Islet precursor cell (in vitro differentiated cells): Measurements from ENCODE around the gene EPC1.
"Not testable (repeated sequence)": the region's sequence is repeated elsewhere in the genome, so short reads cannot be mapped to it uniquely, and the experiment has no call there.

ENCODE experiments used
- DNase-seq: peaks from one replicate; pipeline ENCODE4 v3.0.0-alpha.2; 2018

Gene EPC1

GRCh38 chr10:32367793-32368453, 21.0 kb upstream of the EPC1 start:
- DNase-seq: no peak

GRCh38 chr10:32366588-32366987, 19.6 kb upstream of the EPC1 start:
- no peak for DNase-seq

GRCh38 chr10:32366111-32366510, 19.2 kb upstream of the EPC1 start:
- no peak for DNase-seq

GRCh38 chr10:32365404-32365803, 18.4 kb upstream of the EPC1 start:
- not testable (repeated sequence) for DNase-seq

GRCh38 chr10:32362571-32362970, 15.6 kb upstream of the EPC1 start:
- no peak for DNase-seq

- DNase-seq: no peak
Measured at GRCh38 chr10:32360884-32361283, 13.9 kb upstream of the EPC1 start.

GRCh38 chr10:32360241-32360640, 13.3 kb upstream of the EPC1 start:
- peak; percentile 68 for DNase-seq

- no peak for DNase-seq
Measured at GRCh38 chr10:32357056-32357735, 10.2 kb upstream of the EPC1 start.

GRCh38 chr10:32354690-32355089, 7.7 kb upstream of the EPC1 start:
- DNase-seq: not testable (repeated sequence)

GRCh38 chr10:32350811-32351350, 3.9 kb upstream of the EPC1 start:
- no peak for DNase-seq

- no peak for DNase-seq
Measured at GRCh38 chr10:32349968-32350738, 3.2 kb upstream of the EPC1 start.

GRCh38 chr10:32349199-32349585, 2.2 kb upstream of the EPC1 start:
- DNase-seq: no peak

- no peak for DNase-seq
Measured at GRCh38 chr10:32348297-32349198, 1.6 kb upstream of the EPC1 start.

GRCh38 chr10:32347363-32348022, 535 bp upstream of the EPC1 start:
- no peak for DNase-seq

GRCh38 chr10:32346134-32346550, 816 bp downstream of the EPC1 start:
- peak; percentile 98 for DNase-seq

- no peak for DNase-seq
Measured at GRCh38 chr10:32341596-32341995, 5.4 kb downstream of the EPC1 start.

GRCh38 chr10:32340596-32341180, 6.3 kb downstream of the EPC1 start:
- DNase-seq: no peak

- no peak for DNase-seq
Measured at GRCh38 chr10:32338262-32338661, 8.7 kb downstream of the EPC1 start.

GRCh38 chr10:32337350-32337749, 9.6 kb downstream of the EPC1 start:
- DNase-seq: no peak

- no peak for DNase-seq
Measured at GRCh38 chr10:32333849-32334248, 13.1 kb downstream of the EPC1 start.

- DNase-seq: peak; percentile 72
Measured at GRCh38 chr10:32332299-32332750, 14.6 kb downstream of the EPC1 start.

- DNase-seq: no peak
Measured at GRCh38 chr10:32331606-32332005, 15.4 kb downstream of the EPC1 start.
